NAMALWA (cell line): ENCODE data around the gene APOBEC3C.
A peak's percentile ranks its signal among the peaks of the same experiment; 100 is the strongest.
"Not testable (repeated sequence)": the region's sequence is repeated elsewhere in the genome, so short reads cannot be mapped to it uniquely, and the experiment has no call there.

Experiments used
- DNase-seq: peaks from one replicate; pipeline ENCODE4 v3.0.0-alpha.2; 2015; ENCODE audit warnings: low spot score

Gene APOBEC3C

GRCh38 chr22:39013942-39014722 is at the start of gene APOBEC3C:
APOBEC3C (plus strand) TSS chr22:39014257; CDS start chr22:39014363, 106 bp downstream.
- DNase-seq: peak; percentile 72

- DNase-seq: no peak
Observed at GRCh38 chr22:38964306-38964705, 49.8 kb upstream of the APOBEC3C start.

- DNase-seq: no peak
Observed at GRCh38 chr22:38964989-38965388, 49.1 kb upstream of the APOBEC3C start.

GRCh38 chr22:38965614-38966379 is 48.3 kb upstream of the APOBEC3C start:
- no peak for DNase-seq

GRCh38 chr22:38966380-38966702 is 47.7 kb upstream of the APOBEC3C start:
- DNase-seq: no peak

- no peak for DNase-seq
Observed at GRCh38 chr22:38966942-38967341, 47.1 kb upstream of the APOBEC3C start.

GRCh38 chr22:38967451-38968450 is 46.3 kb upstream of the APOBEC3C start:
- no peak for DNase-seq

- no peak for DNase-seq
Observed at GRCh38 chr22:38968801-38969200, 45.3 kb upstream of the APOBEC3C start.

- DNase-seq: no peak
Observed at GRCh38 chr22:38970551-38970950, 43.5 kb upstream of the APOBEC3C start.

- DNase-seq: no peak
Observed at GRCh38 chr22:38971202-38971601, 42.9 kb upstream of the APOBEC3C start.

- no peak for DNase-seq
Observed at GRCh38 chr22:38971791-38972190, 42.3 kb upstream of the APOBEC3C start.

- DNase-seq: no peak
Observed at GRCh38 chr22:38972558-38972957, 41.5 kb upstream of the APOBEC3C start.

GRCh38 chr22:38973289-38974169 is 40.5 kb upstream of the APOBEC3C start:
- DNase-seq: peak; percentile 79

- DNase-seq: no peak
Observed at GRCh38 chr22:38974170-38974825, 39.8 kb upstream of the APOBEC3C start.

GRCh38 chr22:38974826-38975175 is 39.3 kb upstream of the APOBEC3C start:
- no peak for DNase-seq

GRCh38 chr22:38977289-38977688 is 36.8 kb upstream of the APOBEC3C start:
- not testable (repeated sequence) for DNase-seq

- not testable (repeated sequence) for DNase-seq
Observed at GRCh38 chr22:38980587-38980986, 33.5 kb upstream of the APOBEC3C start.

GRCh38 chr22:38981005-38981991 is 32.8 kb upstream of the APOBEC3C start:
- no peak for DNase-seq
